ENCODE results near the gene PKIB.

DNA sequence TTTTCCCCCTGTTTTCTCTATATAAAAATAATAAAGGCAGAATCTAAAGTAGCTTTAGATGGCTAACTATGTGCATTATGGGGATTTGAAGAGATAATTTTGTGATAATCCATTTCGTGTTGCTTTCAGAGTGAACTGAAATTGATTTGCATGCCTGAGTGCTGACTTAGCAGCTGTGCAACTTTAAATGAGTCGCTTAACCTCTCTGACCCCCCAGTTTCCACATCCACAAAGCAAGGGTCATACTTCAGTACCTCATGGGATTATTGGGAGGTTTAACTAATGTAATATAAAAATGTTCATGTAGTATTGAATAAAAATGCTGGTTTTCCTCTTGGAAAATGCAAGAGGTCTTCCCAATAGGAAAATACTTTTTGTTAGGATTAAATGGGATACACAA, 105.5 kb downstream of the PKIB start:
- TF ChIP-seq, protein P1, sequence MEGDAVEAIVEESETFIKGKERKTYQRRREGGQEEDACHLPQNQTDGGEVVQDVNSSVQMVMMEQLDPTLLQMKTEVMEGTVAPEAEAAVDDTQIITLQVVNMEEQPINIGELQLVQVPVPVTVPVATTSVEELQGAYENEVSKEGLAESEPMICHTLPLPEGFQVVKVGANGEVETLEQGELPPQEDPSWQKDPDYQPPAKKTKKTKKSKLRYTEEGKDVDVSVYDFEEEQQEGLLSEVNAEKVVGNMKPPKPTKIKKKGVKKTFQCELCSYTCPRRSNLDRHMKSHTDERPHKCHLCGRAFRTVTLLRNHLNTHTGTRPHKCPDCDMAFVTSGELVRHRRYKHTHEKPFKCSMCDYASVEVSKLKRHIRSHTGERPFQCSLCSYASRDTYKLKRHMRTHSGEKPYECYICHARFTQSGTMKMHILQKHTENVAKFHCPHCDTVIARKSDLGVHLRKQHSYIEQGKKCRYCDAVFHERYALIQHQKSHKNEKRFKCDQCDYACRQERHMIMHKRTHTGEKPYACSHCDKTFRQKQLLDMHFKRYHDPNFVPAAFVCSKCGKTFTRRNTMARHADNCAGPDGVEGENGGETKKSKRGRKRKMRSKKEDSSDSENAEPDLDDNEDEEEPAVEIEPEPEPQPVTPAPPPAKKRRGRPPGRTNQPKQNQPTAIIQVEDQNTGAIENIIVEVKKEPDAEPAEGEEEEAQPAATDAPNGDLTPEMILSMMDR (IDR thresholded peaks at IDR 0.05): no peak
- TF ChIP-seq POLR2A (IDR thresholded peaks at IDR 0.05): no peak

All from testis (tissue), 2 donors.